ENCODE data around the gene AUP1.

AUP1 gene

DNA sequence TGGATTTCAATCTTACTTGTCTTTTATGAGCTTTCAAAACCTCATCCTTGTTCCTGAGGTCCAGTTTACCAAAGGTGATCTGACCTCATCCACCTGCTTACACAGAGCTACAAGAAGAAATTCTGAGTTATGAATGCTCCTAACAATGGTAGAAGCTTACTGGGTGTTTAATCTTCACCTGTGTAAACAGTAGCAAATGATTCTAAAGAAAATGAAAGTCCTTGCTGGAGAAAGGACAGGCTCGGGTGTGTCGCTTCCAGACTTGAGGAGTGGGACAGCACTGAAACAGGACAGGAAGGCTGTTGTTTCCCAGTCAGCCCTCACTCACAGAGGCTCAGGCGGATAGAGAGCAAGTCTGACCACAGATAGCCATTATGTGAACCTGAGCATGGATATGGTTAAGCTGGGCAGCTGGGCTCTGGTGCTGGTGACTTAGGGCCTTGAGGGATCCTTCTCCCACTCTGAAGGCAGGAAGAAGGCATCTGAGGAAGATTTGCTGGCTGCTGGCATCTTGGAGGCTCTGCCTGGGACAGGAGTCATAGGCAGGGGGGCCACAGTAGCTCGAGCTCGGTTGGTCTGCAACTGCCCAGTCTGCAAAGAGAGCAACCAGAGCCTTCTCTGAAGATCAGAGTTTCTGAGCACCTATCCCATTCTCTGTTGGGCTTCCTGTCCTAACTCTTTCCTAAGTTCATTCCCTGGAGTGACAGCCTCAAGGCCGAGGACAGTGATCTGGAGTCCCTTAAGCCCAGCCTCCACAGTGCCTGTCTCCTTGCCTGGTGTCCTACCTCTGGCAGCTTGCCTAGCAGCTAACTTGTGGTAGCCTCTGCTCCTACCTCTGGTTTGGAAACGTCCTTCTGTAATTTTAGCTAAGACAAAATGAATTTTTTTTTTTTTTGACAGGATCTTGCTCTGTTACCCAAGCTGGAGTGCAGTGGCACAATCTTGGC is 29.1 kb upstream of the AUP1 start:
- no peak overlapping the region for H3K4me3 ChIP-seq (ENCODE audit: low read depth, low read length)
- no peak for DNase-seq (ENCODE audit: low read depth)

- DNase-seq (ENCODE audit: low read depth) = no peak
- H3K4me3 ChIP-seq (ENCODE audit: low read depth, low read length) = no peak overlapping the region
Measured at GRCh38 chr2:74556831-74557370, 27.4 kb upstream of the AUP1 start.

DNA sequence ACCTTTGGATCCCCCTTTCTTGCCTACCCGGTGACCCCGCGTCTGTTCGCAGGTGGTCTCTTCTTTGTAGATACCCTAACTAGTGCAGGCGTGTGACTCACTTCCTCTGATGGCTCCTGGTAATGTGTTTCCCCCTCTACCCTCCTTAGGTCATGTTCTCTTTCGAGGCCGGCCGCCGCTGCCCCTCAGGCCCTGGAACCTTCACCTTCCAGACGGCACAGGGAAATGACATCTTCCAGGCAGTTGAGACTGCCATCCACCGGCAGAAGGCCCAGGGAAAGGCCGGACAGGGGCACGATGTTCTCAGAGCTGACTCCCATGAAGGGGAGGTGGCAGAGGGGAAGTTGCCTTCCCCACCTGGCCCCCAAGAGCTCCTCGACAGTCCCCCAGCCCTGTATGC is 26.7 kb upstream of the AUP1 start:
- DNase-seq (ENCODE audit: low read depth) = no peak
- no peak overlapping the region for H3K4me3 ChIP-seq (ENCODE audit: low read depth, low read length)

GRCh38 chr2:74555610-74556103 is 26.2 kb upstream of the AUP1 start:
- DNase-seq (ENCODE audit: low read depth) = no peak

GRCh38 chr2:74554820-74555531 is 25.5 kb upstream of the AUP1 start:
- H3K4me3 ChIP-seq (ENCODE audit: low read depth, low read length) = peak overlapping the region; percentile 93
- no peak for DNase-seq (ENCODE audit: low read depth)

More at GRCh38 chr2:74555610-74556103, 26.2 kb upstream of the AUP1 start:
- H3K4me3 ChIP-seq (ENCODE audit: low read depth, low read length) = peak overlapping the region; percentile 93

DNA sequence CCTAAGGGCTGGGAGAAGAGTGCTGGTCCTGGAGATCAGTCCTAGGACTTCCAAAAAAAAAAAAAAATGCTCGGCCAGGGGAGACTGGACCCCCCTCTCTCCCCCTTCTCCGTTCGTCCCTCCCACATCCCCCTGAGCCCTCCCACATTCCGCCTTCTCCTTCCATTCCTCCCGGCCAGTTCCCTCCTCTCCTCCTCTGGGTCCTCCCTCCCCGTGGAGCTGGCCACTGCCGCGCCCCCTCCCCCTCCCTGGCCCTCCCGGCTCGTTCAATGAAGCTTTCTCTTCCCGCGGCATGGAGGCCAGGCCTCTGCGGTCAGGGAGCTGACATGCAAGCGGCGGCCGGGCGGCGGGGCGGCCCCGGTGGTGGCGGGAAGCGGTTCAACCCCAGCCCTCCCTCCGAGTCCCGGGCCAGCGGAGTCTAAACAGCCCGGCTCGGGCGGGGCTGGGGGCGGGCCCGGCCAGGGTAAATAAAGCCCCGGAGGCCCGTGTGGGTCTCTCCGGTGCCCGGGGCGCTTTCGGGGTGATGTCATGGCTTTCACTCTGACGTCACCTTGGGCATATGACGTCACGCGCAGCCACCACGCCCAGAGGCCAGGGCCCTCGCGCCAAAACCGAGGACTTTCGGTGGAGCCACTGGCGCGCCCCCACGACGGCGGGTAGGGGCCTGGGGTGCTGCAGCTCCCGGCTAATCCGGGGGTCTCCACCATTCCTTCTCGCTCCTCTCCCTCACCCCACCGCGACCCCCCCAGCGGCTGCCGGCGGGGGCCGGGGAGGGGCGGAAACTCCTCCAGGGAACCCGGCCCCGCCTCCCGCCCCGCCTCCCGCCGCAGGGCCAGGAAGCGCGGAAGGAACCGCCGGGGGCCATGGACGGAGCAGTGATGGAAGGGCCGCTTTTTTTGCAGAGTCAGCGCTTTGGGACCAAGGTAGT is 24.6 kb upstream of the AUP1 start, which contains the start of the genes DOK1 and LOXL3:
Gene DOK1 (plus strand): TSS at position 829 of the 928 bp plus-strand sequence. CDS start 35 bp downstream, at position 864.
Gene LOXL3 (minus strand): TSS at position 51 of the 928 bp plus-strand sequence. CDS start 1,308 bp downstream, outside the sequence.
- DNase-seq (ENCODE audit: low read depth) = peak; percentile 73
- H3K4me3 ChIP-seq (ENCODE audit: low read depth, low read length) = peak within 1 kb of the TSS; percentile 93

DNA sequence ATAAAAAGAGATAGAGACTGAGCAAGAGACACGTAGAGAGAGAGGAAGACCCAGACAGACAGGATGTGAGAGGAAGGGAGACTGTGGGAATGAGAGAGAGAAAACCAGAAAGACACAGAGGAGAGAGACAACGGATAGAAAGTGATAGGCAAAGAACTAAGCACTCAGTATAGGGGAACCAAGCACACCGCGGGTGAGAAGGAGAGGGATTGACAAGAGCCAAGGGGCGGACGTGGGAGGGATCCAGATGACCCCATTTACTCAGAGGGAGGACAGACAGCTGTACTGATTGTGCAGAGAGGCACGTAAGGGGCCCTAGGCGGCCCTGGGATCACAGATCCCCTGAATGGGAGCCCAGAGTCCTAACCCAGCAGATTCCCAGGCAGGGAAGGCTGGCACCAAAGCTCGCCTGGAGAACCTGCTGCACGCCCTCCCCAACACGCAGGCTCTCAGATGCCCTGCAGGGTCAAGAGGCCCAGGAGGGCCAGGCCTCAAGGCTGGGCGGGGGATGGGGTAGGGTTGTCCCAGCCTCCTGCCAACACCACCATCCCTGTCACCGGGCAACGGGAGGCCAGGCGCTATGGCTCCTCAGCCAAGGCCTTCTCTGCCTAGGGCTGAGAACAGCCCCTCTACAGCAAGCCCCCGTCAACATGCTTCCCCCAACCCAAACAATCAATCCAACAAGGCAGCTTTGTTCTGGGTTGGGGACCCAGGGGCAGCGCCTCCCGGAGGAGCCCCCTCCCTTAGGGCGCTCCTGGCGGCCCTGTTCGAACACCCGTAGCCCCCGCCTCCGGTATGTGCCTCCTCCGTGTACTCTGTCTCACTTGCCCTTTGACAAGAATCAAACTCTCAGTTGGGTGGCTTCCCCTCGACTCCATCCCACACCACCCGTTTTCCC is 23.7 kb upstream of the AUP1 start:
- H3K4me3 ChIP-seq (ENCODE audit: low read depth, low read length) = peak overlapping the region; percentile 93
- DNase-seq (ENCODE audit: low read depth) = no peak

DNA sequence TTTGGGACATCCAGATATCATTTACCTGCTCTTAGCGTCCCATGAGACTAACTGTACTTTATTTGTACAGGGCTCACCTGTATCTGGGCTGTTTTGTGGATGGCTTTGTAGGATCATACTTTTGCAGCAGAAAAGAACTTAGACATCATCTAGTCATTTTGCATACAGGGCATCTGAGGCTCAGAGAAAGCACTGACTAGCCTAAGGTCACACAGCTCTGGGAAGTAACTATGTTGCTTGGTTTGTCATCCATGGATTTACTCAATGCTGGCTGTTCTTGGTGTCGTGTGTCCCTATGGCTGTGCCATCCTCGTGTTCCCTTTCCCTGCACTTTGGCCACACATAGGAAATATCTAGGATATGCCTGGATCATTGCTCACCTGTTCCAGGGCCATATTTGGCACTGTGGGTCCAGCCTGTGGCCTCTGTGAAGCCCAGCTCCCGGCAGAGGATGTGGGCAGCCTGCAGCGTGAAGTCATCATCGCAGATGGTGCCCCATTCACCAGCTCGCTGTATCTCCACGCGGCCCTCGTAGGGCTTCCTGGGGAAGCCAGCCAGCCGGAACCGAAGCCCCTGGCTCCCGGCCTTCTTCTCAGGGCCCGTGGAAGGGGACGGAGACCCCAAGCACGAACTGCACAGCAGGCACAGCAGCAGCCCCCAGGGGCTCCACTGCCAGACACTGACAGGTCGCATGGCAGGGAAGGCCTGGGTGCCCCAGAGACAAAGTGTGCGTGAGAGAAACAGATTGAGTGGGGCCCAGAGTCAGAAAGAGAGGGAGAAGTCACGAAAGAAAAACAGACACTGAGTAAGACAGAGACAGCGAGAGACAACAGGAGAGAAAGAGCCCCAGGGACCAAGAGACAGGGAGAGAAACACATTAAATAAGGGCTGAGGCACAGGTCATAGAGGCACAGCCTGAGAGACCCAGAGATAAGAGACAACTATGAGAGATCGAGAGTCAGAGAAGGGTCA is 22.7 kb upstream of the AUP1 start:
- DNase-seq (ENCODE audit: low read depth) = no peak
- peak overlapping the region; percentile 93 for H3K4me3 ChIP-seq (ENCODE audit: low read depth, low read length)

GRCh38 chr2:74551530-74551929 is 22.0 kb upstream of the AUP1 start:
- DNase-seq (ENCODE audit: low read depth) = no peak
- H3K4me3 ChIP-seq (ENCODE audit: low read depth, low read length) = no peak overlapping the region

GRCh38 chr2:74550231-74550630 is 20.7 kb upstream of the AUP1 start:
- no peak for DNase-seq (ENCODE audit: low read depth)
- H3K4me3 ChIP-seq (ENCODE audit: low read depth, low read length) = no peak overlapping the region

GRCh38 chr2:74548900-74549826 is 19.7 kb upstream of the AUP1 start:
- no peak for DNase-seq (ENCODE audit: low read depth)
- peak overlapping the region; percentile 64 for H3K4me3 ChIP-seq (ENCODE audit: low read depth, low read length)

DNA sequence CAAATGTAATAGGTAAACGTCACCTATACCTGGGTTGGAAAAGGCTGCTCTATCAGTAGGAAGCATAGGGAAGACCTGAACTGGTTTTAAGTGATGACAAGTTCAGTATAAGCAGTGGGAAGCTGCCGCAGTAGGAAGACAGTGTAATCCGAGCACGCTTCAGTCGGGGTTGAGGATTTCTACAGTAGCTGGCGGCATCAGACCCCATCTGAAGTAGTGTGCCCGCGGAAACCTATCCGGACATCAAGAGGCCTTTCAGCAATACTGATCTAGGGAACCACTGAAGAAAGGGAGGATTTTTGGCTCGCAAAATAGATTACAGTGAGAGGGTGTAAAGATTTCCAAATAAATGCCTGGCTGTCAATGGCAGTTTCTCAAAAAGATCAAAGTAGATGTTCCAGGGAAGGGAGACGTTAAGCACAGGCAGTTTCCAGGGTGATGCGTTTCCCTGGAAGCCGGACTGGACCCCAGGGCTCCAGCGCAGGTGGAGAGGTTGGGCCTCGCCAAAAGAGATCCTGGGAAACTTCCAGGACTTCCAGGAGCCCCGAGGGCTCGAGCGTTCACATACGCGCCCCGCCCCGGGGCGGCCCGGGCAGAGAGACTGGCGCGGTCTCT is 18.9 kb upstream of the AUP1 start:
- H3K4me3 ChIP-seq (ENCODE audit: low read depth, low read length) = peak overlapping the region; percentile 64
- no peak for DNase-seq (ENCODE audit: low read depth)

DNA sequence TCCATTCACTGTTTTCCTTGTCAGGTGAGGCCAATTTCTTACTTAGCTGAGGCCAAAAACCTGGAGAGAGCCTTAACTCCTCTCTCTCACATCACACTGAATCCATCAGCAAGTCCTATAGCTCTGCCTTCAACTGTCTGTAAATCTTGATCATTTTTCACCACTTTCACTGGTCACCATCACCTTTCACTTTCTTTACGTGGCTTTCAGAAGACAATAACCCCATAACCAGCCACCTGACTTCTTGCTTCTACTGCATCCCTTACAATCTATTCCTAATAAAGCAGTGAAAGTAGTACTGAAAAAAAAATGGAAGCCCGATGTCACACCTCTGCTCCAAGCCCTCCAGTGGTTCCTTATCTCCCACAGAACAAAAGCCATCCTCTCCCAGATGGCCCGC is 16.5 kb upstream of the AUP1 start:
- no peak for DNase-seq (ENCODE audit: low read depth)
- no peak overlapping the region for H3K4me3 ChIP-seq (ENCODE audit: low read depth, low read length)

GRCh38 chr2:74544634-74545033 is 15.1 kb upstream of the AUP1 start:
- no peak overlapping the region for H3K4me3 ChIP-seq (ENCODE audit: low read depth, low read length)
- DNase-seq (ENCODE audit: low read depth) = no peak

GRCh38 chr2:74542978-74543377 is 13.5 kb upstream of the AUP1 start:
- DNase-seq (ENCODE audit: low read depth) = no peak
- H3K4me3 ChIP-seq (ENCODE audit: low read depth, low read length) = no peak overlapping the region

Measured in skeletal muscle cell (primary cell).